Measurements from ENCODE around the gene SPAG16. TPM values are rescaled to one million over a fixed set of nuclear protein-coding genes. Genes with fewer than 3 reads are reported as not detected.
A peak's percentile ranks its signal among the peaks of the same experiment; 100 is the strongest.

The SPAG16 gene
- total and polyA plus RNA-seq, 2 donors (not counting 1 experiment from before 2014, with no cell fraction given): 3.4 to 8.6 TPM

DNA sequence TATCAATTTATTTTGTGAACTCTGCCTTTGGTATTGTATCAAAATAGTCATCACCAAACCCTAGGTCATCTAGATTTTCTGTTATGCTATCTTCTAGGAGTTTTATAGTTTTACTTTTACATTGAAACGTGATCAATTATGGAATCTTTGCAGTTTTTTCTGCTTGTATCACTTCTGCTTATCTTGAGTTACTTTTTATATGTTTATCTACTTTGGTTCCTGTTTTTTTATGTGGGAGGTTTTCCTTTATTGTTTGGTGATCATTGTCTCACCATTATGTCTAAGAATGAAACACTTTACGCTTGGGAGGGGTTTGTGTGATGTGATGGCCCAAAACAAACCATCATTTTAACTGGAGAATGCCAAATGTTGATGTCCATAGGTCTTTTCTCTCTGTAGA, 261.2 kb downstream of the SPAG16 start:
- H4K20me1 ChIP-seq (ENCODE audit: control insufficient read depth, insufficient read depth, low read length, poor library complexity, severe bottlenecking): no peaks in the 10 kb centered on the region
- no peak overlapping the region for H3K9ac ChIP-seq (ENCODE audit: low read length)
- no peaks in the 10 kb centered on the region for H3K9me3 Mint-ChIP-seq (ENCODE audit: insufficient read depth)
- no peaks in the 10 kb centered on the region for H3K79me2 ChIP-seq (ENCODE audit: control insufficient read depth, insufficient read depth, low read length)
- H3K27me3 Mint-ChIP-seq: no peaks in the 10 kb centered on the region
- DNase-seq: peak; percentile 5
- CTCF ChIA-PET: no interaction called here
- no peak for ATAC-seq (ENCODE audit: low read depth)
- no peak overlapping the region for H2AFZ ChIP-seq (ENCODE audit: insufficient read depth, low read depth, low read length, poor library complexity, severe bottlenecking)
- H3K9me3 ChIP-seq (ENCODE audit: control extremely low read depth in 1 of 3, control insufficient read depth in 2 of 3, insufficient read depth in 1 of 3, low read length in 2 of 3): peaks cover 0 to 1% (median 0%) of the 10 kb centered on the region in 3 donors
- H3K4me3 Mint-ChIP-seq: no peak overlapping the region
- H3K27me3 ChIP-seq (replicated peaks in 1 of 4; ENCODE audit: control extremely low read depth in 1 of 4, control insufficient read depth in 3 of 4, insufficient read depth in 4 of 4, low read length in 3 of 4): no peaks in the 10 kb centered on the region
- no peaks in the 10 kb centered on the region for H3K4me1 ChIP-seq (ENCODE audit: control insufficient read depth in 2 of 2, insufficient read depth in 2 of 2, low read length in 2 of 2)
- H3K36me3 ChIP-seq (replicated peaks in 1 of 2; ENCODE audit: control extremely low read depth in 1 of 2, control insufficient read depth in 1 of 2, extremely low read depth in 1 of 2, insufficient read depth in 2 of 2, low read length in 1 of 2): no peaks in the 10 kb centered on the region
- TF ChIP-seq EZH2 (IDR thresholded peaks at IDR 0.05; ENCODE audit: borderline replicate concordance, insufficient read depth, low read depth, low read length, poor library complexity, severe bottlenecking): no peak
- TF ChIP-seq, protein P1, sequence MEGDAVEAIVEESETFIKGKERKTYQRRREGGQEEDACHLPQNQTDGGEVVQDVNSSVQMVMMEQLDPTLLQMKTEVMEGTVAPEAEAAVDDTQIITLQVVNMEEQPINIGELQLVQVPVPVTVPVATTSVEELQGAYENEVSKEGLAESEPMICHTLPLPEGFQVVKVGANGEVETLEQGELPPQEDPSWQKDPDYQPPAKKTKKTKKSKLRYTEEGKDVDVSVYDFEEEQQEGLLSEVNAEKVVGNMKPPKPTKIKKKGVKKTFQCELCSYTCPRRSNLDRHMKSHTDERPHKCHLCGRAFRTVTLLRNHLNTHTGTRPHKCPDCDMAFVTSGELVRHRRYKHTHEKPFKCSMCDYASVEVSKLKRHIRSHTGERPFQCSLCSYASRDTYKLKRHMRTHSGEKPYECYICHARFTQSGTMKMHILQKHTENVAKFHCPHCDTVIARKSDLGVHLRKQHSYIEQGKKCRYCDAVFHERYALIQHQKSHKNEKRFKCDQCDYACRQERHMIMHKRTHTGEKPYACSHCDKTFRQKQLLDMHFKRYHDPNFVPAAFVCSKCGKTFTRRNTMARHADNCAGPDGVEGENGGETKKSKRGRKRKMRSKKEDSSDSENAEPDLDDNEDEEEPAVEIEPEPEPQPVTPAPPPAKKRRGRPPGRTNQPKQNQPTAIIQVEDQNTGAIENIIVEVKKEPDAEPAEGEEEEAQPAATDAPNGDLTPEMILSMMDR (IDR thresholded peaks at IDR 0.05): no peak
- no peak overlapping the region for H3K27ac Mint-ChIP-seq
- POLR2A ChIA-PET: no interaction called here
- H3K4me1 Mint-ChIP-seq: peaks cover 8% of the 10 kb centered on the region
- WGBS (ENCODE audit: insufficient coverage): no CpG with 5 or more reads among the region's 2 CpGs
- H3K4me3 ChIP-seq (ENCODE audit: control extremely low read depth in 1 of 5, extremely low read depth in 1 of 5, insufficient read depth in 1 of 5, low read depth in 2 of 5, low read length in 4 of 5): no peak overlapping the region
- intact Hi-C loops (cut with micrococcal nuclease): no loop called here
- no peak overlapping the region for H3K27ac ChIP-seq (ENCODE audit: low read length in 2 of 2)
- no peak overlapping the region for H3K4me2 ChIP-seq (replicated peaks; ENCODE audit: low read depth, low read length, poor library complexity, severe bottlenecking)

DNA sequence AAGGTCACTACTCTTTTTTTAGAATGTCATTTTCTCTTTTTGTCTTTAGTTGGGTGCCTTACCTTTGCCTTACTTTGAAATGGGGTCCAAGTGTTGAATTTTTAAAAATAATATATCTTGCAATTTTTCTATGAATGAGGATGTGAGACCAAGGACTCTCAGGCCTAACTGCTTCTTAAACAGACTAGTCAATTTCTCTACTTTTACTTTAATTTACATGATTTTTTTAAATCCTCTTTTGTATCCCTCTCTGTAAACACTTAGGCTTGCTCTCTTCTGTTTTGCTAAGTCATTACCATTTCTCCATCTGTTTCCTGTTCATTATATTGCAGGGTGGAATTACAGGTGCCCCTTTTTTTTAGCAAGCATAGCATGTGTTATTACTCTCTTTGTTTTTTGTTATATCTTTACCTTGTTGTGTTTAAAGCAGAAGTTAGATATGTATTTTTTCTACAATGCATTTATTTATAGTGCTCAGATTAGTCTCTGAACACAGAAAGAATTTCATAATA, 261.8 kb downstream of the SPAG16 start:
- Mint-ChIP-seq H3K9me3 (ENCODE audit: insufficient read depth) (no peaks in the 10 kb centered on the region), H3K4me1 (peaks cover 8% of the 10 kb centered on the region), H3K27ac (no peak overlapping the region), H3K27me3 (no peaks in the 10 kb centered on the region), H3K4me3 (no peak overlapping the region)
- Histone ChIP-seq H3K36me3 (replicated peaks in 1 of 2; ENCODE audit: control extremely low read depth in 1 of 2, control insufficient read depth in 1 of 2, extremely low read depth in 1 of 2, insufficient read depth in 2 of 2, low read length in 1 of 2) (no peaks in the 10 kb centered on the region), H3K27ac (ENCODE audit: low read length in 2 of 2) (no peak overlapping the region), H4K20me1 (ENCODE audit: control insufficient read depth, insufficient read depth, low read length, poor library complexity, severe bottlenecking) (no peaks in the 10 kb centered on the region), H3K9me3 (ENCODE audit: control extremely low read depth in 1 of 3, control insufficient read depth in 2 of 3, insufficient read depth in 1 of 3, low read length in 2 of 3) (peaks cover 0 to 1% (median 0%) of the 10 kb centered on the region in 3 donors), H3K4me1 (ENCODE audit: control insufficient read depth in 2 of 2, insufficient read depth in 2 of 2, low read length in 2 of 2) (no peaks in the 10 kb centered on the region), H3K27me3 (replicated peaks in 1 of 4; ENCODE audit: control extremely low read depth in 1 of 4, control insufficient read depth in 3 of 4, insufficient read depth in 4 of 4, low read length in 3 of 4) (no peaks in the 10 kb centered on the region), H3K79me2 (ENCODE audit: control insufficient read depth, insufficient read depth, low read length) (no peaks in the 10 kb centered on the region), H3K4me3 (ENCODE audit: control extremely low read depth in 1 of 5, extremely low read depth in 1 of 5, insufficient read depth in 1 of 5, low read depth in 2 of 5, low read length in 4 of 5) (no peak overlapping the region), H3K9ac (ENCODE audit: low read length) (no peak overlapping the region), H2AFZ (ENCODE audit: insufficient read depth, low read depth, low read length, poor library complexity, severe bottlenecking) (no peak overlapping the region), H3K4me2 (replicated peaks; ENCODE audit: low read depth, low read length, poor library complexity, severe bottlenecking) (no peak overlapping the region)
- DNase-seq (no peak), ATAC-seq (ENCODE audit: low read depth) (no peak)
- CTCF ChIA-PET: no interaction called here
- TF ChIP-seq, protein P1 (IDR thresholded peaks at IDR 0.05): no peak
- no peak for TF ChIP-seq EZH2 (IDR thresholded peaks at IDR 0.05; ENCODE audit: borderline replicate concordance, insufficient read depth, low read depth, low read length, poor library complexity, severe bottlenecking)
- intact Hi-C loops (cut with micrococcal nuclease): no loop called here
- POLR2A ChIA-PET: no interaction called here

Measured in B cell (primary cell).